Pulmonary artery endothelial cell (primary cell): Measurements from ENCODE around the gene RRP1B. TPM values are rescaled to one million over a fixed set of nuclear protein-coding genes. Genes with fewer than 3 reads are reported as not detected.
"Not testable (repeated sequence)": the region's sequence is repeated elsewhere in the genome, so short reads cannot be mapped to it uniquely, and the experiment has no call there.

ENCODE experiments used
- DNase-seq: peaks from one replicate; pipeline ENCODE4 v3.0.0-alpha.2; 2011; ENCODE audit warnings: low read depth, low spot score
- total RNA-seq: library from RNA; depleted of rRNA; stranded (reverse); fragments of >200 nt; gene quantifications from 2 replicates; pipeline ENCODE4 v1.2.3, GENCODE V29; 2014

Gene RRP1B
- total RNA-seq, 1 donor from 2014 or later = 44.8 TPM

- not testable (repeated sequence) for DNase-seq
Observed at GRCh38 chr21:43699492-43699777, 40.1 kb downstream of the RRP1B start.

DNA sequence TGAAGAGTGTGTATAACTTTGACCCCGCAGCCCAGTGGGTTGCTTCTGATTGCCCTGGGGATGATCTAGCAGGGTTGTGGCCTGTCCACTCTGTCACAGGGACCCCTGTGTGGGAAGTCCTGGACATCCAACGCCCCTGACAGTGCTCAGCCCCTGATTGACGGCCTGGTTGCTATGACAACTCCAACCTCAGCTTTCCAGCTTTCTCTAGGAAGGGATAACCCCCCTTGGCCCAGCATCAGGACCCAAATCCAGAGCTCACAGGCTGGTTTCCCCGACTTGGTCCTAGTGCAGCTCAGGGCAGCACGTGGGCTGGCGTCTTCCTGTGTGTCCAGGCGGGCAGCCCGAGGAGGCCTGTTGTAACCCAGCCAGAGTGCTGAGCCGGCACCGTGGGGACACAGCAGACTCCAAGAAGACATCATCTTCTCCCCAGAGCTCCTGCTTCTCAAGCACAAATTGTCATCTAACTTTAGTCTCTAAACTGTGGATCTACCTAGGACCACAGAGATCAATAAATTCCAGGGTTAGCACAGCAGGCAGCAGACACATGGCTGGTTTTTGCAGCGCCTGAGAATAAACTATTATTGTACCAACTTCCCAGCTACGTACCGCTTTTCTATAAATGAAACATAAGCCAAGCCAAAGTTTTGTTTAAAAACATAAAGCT, 40.7 kb downstream of the RRP1B start:
- DNase-seq = no peak

- no peak for DNase-seq
Observed at GRCh38 chr21:43701936-43702784, 42.8 kb downstream of the RRP1B start.

DNA sequence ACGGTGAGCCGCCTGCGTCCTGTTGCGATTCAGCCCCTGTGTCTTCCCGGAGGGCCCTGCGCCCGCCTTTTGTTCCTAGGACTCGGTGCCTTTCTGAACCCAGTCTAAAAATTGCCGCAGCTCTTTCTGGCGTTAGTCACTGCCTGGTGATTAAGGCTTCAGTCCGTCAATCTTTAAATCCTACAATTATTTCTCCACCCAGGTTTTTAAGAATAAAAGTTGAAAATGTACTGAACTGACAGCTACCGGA, 43.4 kb downstream of the RRP1B start:
- DNase-seq = no peak

- no peak for DNase-seq
Observed at GRCh38 chr21:43703035-43703880, 43.9 kb downstream of the RRP1B start.

DNA sequence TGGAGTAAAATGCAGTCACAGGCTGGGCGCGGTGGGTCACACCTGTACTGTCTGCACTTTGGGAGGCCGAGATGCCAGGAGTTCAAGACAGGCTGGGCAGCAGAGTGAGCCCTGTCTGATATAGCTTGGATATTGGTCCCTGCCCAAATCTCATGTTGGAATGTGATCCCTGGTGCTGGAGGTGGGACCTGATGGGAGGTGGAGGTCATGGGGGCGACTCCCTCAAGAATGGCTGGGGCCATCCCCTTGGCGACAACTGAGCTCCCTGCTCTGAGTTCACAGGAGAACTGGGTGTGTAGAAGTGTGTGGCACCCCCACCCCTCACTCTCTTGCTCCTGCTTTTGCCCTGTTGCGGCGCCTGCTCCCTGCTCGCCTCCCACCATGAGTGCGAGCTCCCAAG, 48.1 kb downstream of the RRP1B start:
- DNase-seq = no peak

DNA sequence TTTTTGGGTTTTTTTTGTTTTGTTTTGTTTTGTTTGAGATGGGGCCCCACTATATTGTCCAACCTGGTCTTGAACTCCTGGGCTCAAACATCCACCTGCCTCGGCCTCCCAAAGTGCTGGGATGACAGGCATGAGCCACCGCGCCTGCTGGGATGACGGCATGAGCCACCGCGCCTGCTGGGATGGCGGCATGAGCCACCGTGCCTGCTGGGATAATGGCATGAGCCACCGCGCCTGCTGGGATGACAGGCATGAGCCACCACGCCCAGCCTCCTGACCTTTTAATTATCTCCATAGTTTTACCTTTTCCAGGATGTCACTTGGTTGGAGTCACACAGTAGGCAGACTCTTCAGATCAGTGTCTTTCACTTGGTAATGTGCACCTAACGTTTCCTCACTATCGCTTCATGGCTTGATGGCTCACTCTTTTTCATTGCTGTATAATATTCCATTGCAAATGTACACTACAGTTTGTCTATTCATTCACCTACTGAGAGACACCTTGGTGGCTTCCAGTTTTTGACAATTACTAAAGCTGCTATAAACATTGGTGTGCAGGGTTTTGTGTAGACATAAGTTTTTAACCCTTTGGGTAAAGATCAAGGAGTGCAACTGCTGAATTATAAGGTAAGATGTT, 49.5 kb downstream of the RRP1B start:
- DNase-seq = no peak

DNA sequence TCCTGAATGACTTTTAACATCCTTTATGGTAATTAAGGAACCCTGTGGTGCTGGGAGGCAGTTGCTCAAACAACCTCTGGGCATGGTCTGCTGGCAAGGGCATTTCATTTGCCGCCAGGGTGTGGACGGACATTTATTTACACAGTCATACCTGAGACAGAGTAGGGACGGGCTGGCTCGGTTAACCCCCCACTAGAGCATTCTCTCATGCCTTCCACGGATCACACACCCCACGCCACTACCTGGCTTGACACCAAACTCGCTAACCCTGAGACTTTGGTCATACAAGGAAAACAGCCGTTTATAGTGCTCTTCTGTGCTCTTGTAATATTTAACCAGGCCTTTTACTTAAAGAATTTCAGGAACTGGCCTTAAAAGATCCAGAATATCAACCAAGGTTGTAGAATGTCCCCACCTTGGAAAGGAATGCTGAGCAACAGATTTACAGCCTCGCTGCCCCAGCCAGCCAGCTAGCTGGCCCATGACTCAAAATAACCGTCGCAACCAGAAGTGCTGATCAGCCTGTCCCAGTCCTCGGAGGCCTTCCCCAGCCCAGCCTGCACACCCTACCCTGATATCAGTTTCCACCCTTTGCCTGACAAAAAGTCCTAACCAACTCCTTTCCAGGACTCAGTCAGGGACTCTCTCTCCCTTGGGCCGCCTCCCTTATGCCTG, 53.0 kb downstream of the RRP1B start:
- DNase-seq = no peak

- DNase-seq = not testable (repeated sequence)
Observed at GRCh38 chr21:43713123-43713522, 53.8 kb downstream of the RRP1B start.

DNA sequence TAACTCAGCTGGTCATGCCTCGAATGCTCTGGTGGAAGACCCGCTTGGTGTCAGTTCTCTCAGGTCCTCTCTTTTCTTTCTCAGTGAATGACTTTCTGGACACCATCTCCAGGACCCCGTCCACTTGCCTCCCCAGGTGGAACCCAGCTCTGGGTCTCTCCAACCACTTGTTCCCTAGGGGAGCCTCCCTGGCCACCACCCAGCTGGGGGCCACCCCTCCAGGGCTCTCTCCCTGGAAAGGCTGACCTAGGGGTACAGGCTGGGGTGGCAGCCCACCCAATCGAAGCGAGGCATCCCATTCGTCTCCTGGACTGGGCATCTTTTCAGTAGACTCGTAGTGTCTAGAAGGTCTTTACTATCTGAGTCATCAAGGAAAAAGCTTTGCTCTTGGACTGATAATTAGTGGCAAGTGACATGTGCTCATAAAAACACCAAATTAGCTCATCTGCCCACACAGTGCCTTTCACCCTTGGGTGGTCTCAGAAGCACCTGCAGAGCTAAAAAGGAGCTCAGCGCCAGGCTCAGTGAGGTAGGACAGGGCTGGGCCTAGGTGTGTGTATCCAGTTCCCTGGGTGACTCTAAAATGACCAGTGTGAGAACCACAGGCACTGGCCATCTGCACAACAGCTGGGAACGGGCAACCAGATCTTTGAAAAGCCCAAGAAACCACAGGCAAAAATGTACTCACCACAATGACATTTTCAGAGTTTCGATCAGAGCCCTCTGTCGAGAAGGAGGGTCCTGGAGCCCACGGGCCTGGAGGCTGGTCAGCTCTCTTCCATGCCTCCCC, 57.2 kb downstream of the RRP1B start:
- DNase-seq = no peak

- DNase-seq = no peak
Observed at GRCh38 chr21:43717166-43717853, 58.0 kb downstream of the RRP1B start.

DNA sequence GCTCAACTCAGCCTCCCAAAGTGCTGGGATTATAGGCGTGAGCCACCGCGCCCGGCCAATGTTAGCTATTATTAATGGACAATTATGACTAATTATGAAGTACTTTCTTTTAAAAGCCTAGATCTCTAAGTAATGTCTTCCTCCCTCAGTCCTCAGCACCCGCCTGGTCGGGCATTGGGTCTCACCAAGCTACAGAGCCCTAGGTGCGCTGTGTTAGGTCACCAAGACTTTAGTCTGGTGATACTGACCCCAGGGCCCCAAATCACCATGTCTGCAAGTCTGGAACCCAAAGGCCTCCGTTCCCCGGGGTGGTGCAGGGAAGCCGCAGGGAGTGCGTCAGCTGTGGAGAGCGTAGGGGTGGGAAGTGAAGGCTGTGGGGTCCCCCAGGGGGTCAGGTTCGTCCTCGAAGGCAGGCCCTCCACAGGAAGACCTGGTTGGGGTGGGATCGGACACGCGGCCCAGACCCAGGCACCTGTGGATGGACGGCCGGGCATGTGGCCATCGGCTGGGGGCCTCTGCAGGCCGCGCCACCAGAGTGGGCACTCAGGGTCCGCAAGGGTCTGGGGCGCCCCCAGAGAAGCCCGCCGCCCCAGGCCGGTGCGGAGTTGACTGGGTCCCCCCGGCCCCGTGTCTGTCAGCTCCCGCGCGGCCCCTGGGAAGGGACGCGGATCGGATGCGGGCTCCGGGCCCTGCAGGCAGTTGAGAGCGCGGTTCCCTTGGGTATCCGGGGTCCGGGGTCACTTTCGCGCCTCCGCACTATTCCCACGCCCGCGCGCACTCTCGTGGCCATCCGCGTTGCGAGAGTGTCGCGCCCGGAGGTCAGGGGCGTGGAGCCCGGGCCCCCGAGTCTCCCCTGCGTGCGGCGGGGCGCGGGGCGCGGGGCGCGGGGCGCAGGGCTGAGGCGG, 58.9 kb downstream of the RRP1B start:
- DNase-seq = no peak

GRCh38 chr21:43718872-43719747, 59.8 kb downstream of the RRP1B start, which contains the start of gene PDXK:
Gene PDXK (plus strand): TSS chr21:43719129. CDS start chr21:43719295, 166 bp downstream.
- no peak for DNase-seq

DNA sequence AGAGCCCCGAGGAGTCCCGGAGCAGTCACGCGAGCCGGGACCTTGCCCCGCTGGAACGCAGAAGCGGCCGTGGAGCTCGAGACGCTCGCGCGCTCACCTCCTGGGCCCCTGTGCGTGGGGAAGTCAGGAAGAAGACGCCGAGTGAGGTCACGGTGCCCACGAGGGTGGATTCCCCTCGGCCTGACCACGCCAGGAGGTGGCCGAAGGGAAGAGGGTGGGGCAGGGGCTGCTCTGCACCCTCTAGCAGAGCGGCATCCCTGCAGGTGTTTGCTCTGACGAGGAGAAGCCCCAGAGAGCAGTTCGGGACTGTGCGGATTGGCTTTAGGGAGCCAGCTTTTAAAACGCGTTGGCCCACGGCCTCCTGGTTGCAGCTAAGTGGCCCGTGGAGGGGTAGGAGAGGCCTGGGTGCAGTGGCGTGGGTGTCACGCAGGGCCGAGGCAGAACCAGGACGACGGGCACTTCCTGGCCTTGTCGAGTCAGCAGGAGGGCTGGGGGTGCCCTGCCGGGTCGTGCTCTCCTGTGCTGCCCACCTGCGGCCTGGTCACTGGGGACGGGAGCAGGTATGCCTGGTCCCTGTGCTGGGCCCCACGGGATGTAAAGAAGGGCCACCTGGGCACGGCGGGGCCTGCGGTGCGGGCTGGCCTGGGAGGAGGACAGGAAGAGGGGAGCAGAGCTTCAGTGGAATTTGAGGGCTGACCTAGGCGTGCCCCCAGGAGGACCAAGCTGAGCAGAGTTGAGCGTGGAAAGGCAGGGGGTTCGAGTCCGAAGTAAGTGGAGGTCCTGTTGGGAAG, 60.6 kb downstream of the RRP1B start:
- DNase-seq = no peak

DNA sequence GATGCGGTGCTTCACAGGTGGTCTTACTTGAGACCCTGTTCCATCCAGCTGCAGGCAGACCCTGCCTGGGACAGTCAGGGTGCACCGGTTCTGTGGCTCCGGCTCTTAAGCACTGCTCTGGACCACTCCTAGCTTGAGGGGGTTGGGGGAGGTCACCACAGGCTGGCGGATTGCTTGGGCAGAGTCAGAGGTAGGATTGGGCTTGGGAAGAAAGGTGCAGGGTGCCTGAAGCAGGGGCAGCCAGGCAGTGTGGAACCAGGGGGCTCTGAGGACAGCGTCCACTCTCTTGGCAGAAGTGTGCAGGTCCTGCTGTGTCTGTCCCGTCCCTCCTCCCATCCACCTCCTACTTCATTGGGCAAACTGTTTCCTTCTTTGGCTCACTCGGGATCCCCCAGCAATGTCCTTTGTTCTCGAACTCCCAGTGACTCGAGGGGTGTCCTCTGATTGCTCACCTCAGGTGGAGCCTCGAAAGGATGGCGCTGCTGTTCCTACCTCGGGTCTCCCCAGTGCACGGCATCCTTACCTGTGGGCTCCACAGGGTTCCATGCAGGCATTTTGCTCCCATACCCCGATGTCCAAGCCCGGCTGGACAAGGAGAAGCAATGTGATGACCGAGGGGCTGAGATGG, 61.3 kb downstream of the RRP1B start:
- DNase-seq = no peak

DNA sequence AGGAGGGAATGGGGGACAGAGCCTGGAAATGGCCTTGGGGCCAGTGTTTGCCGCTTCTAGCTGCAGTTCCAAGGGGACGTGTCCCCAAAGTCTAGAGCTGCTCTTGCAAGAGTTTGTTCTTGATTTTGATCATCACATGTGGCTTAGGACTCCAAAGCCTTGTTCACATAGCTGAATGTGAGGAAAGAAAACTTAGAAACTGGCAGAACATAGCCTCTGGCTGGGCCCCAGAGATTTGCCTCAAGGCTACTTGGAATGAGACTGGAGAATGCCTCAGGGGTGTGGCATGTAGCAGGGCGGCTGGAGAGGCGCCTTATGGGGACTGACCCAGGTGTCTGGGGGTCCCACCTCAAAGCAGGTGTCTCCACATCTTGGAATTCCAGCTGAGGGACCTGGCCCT, 61.8 kb downstream of the RRP1B start:
- DNase-seq = no peak

DNA sequence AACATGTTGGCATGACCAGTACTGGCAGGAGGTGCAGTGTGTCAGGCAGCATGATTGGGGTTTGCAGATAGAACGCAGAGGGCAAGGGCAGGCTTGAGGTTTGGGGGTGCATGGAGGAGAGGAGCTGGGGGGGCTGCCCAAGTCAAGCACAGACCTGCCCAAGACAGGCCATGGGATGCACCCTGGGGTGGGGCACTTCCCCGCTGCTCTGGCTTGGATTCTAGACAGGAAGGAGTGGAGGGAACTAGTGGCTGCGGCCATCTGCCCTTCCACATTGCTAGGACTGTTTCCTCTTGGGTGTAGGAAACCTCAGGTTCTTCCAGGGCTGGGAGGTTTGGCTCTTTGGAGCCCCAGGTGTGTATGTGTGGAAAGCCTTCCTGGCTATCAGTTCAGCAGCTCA, 62.6 kb downstream of the RRP1B start:
- no peak for DNase-seq
